IMR-90 (cell line): ENCODE data around the gene STK17A. TPM values are rescaled to one million over a fixed set of nuclear protein-coding genes. Genes with fewer than 3 reads are reported as not detected.

ENCODE experiments used
- ATAC-seq: fragments of 200-7000 bp; cut with Tn5 transposase; 2 replicates; pipeline ENCODE4 v1.9.1; 2020; ENCODE audit warnings: low read depth, mild to moderate bottlenecking, moderate library complexity
- BruUV-seq: library from RNA; stranded (reverse); fragments of 400-500 nt; replicated peaks from 2 replicates; lab custom pipeline; 2021; lab: Mats Ljungman, UMichigan
- CTCF ChIA-PET: fragments of 300-600 bp; formaldehyde crosslinking; extraction: SDS; loops from one replicate; lab custom pipeline; 2021; ENCODE audit warnings: antibody characterized with exemption; lab: Yijun Ruan, JAX
- POLR2A ChIA-PET: fragments of 300-600 bp; sonication (Branson Sonifier 250); formaldehyde crosslinking; loops from one replicate; lab custom pipeline; 2022; ENCODE audit warnings: antibody characterized with exemption; ENCODE audit not compliant: unreplicated experiment; lab: Charles Lee
- DNase-seq: peaks from one replicate; pipeline ENCODE4 v3.0.0; 2013
- H2AFZ ChIP-seq: replicated peaks from 2 replicates; pipeline ENCODE3; 2013; ENCODE audit warnings: low read length, mild to moderate bottlenecking; ENCODE audit not compliant: poor library complexity
- H2AK5ac ChIP-seq: 2 replicates; pipeline ENCODE4 v1.6.1; 2013; ENCODE audit warnings: low read depth, low read length, inconsistent platforms
- H2AK9ac ChIP-seq: replicated peaks from 2 replicates; pipeline ENCODE3; 2013; ENCODE audit warnings: mild to moderate bottlenecking, low read depth, low read length, moderate library complexity; ENCODE audit not compliant: poor library complexity
- H2BK120ac ChIP-seq: 2 replicates; pipeline ENCODE4 v1.6.1; 2013; ENCODE audit warnings: low read depth, low read length, inconsistent platforms
- H2BK15ac ChIP-seq: 3 replicates; pipeline ENCODE4 v1.6.1; 2013; ENCODE audit warnings: low read depth, low read length, inconsistent platforms
- H2BK20ac ChIP-seq: 2 replicates; pipeline ENCODE4 v1.6.1; 2013; ENCODE audit warnings: low read depth, mild to moderate bottlenecking, inconsistent platforms, low read length, moderate library complexity
- H2BK5ac ChIP-seq: 2 replicates; pipeline ENCODE4 v1.6.1; 2013; ENCODE audit warnings: mild to moderate bottlenecking, low read depth, low read length, inconsistent platforms; ENCODE audit not compliant: poor library complexity, severe bottlenecking
- H3K14ac ChIP-seq: replicated peaks from 2 replicates; pipeline ENCODE4 v1.6.1; 2013; ENCODE audit warnings: low read depth, low read length, inconsistent platforms
- H3K18ac ChIP-seq: 2 replicates; pipeline ENCODE4 v1.6.1; 2013; ENCODE audit warnings: low read depth, low read length, control low read depth
- H3K23ac ChIP-seq: 2 replicates; pipeline ENCODE4 v1.6.1; 2013; ENCODE audit warnings: low read depth, low read length, inconsistent platforms
- H3K27ac ChIP-seq: 2 replicates; pipeline ENCODE4 v1.5.1; 2013; ENCODE audit warnings: mild to moderate bottlenecking, control low read depth, low read length; ENCODE audit not compliant: insufficient read depth
- H3K27me3 ChIP-seq: 2 replicates; pipeline ENCODE4 v1.6.1; 2013; ENCODE audit warnings: low read length; ENCODE audit not compliant: control insufficient read depth, insufficient read depth
- H3K36me3 ChIP-seq: 2 replicates; pipeline ENCODE4 v1.6.1; 2013; ENCODE audit warnings: low read length, mixed read lengths; ENCODE audit not compliant: control insufficient read depth, insufficient read depth
- H3K4ac ChIP-seq: 2 replicates; pipeline ENCODE4 v1.6.1; 2013; ENCODE audit warnings: low read depth, low read length, inconsistent platforms
- H3K4me1 ChIP-seq: 2 replicates; pipeline ENCODE4 v1.6.1; 2013; ENCODE audit warnings: low read length, mixed read lengths; ENCODE audit not compliant: control insufficient read depth, insufficient read depth
- H3K4me2 ChIP-seq: 2 replicates; pipeline ENCODE4 v1.6.1; 2013; ENCODE audit warnings: low read depth, mild to moderate bottlenecking, control low read depth, low read length, moderate library complexity
- H3K4me3 ChIP-seq: 2 replicates; pipeline ENCODE4 v1.5.1; 2013; ENCODE audit warnings: low read depth, mild to moderate bottlenecking, control low read depth, low read length, moderate library complexity; ENCODE audit not compliant: insufficient read depth
- H3K56ac ChIP-seq: 2 replicates; pipeline ENCODE4 v1.6.1; 2013; ENCODE audit warnings: low read length, inconsistent platforms; ENCODE audit not compliant: insufficient read depth; ENCODE audit errors: extremely low read depth
- H3K79me1 ChIP-seq, 2 experiments: 2 replicates each; pipeline ENCODE4 v1.6.1; 2013; ENCODE audit warnings: low read length in 2 of 2, inconsistent platforms in 1 of 2, low read depth in 1 of 2
- H3K9ac ChIP-seq: 2 replicates; pipeline ENCODE4 v1.6.1; 2013; ENCODE audit warnings: low read depth, low read length, control low read depth
- H3K9me1 ChIP-seq: 2 replicates; pipeline ENCODE4 v1.6.1; 2013; ENCODE audit warnings: low read length, inconsistent platforms; ENCODE audit not compliant: insufficient read depth
- H3K9me3 ChIP-seq: 2 replicates; pipeline ENCODE4 v1.6.1; 2013; ENCODE audit warnings: low read length; ENCODE audit not compliant: control insufficient read depth, insufficient read depth
- H4K20me1 ChIP-seq: 2 replicates; pipeline ENCODE4 v1.6.1; 2013; ENCODE audit warnings: low read length, inconsistent platforms; ENCODE audit not compliant: insufficient read depth
- H4K5ac ChIP-seq: 2 replicates; pipeline ENCODE4 v1.6.1; 2013; ENCODE audit warnings: mild to moderate bottlenecking, low read depth, low read length, control low read depth
- H4K8ac ChIP-seq, 2 experiments: 2 replicates each; pipeline ENCODE4 v1.6.1; 2013; ENCODE audit warnings: low read depth in 2 of 2, low read length in 2 of 2, control low read depth in 1 of 2, inconsistent platforms in 1 of 2
- H4K91ac ChIP-seq: 2 replicates; pipeline ENCODE4 v1.6.1; 2013; ENCODE audit warnings: low read depth, low read length, inconsistent platforms; ENCODE audit not compliant: insufficient read depth
- BHLHE40 ChIP-seq: fragments of 150-350 bp; IDR thresholded peaks from 2 replicates; pipeline ENCODE4 v1.6.1; 2016; ENCODE audit warnings: mild to moderate bottlenecking, low read depth, low read length
- CEBPB ChIP-seq: IDR thresholded peaks from 2 replicates; pipeline ENCODE4 v1.6.1; 2012; ENCODE audit warnings: low read depth, low read length, improper control_type of control experiment
- ELK1 ChIP-seq: fragments of 150-350 bp; IDR thresholded peaks from 2 replicates; pipeline ENCODE4 v1.6.1; 2016; ENCODE audit warnings: low read depth, mild to moderate bottlenecking, low read length, moderate library complexity, borderline replicate concordance
- FOS ChIP-seq: fragments of 150-350 bp; IDR thresholded peaks from 2 replicates; pipeline ENCODE4 v1.6.1; 2016; ENCODE audit warnings: low read depth, low read length
- MAFK ChIP-seq: IDR thresholded peaks from 2 replicates; pipeline ENCODE4 v1.6.1; 2012; ENCODE audit warnings: low read depth, low read length, improper control_type of control experiment
- MAZ ChIP-seq: IDR thresholded peaks from 2 replicates; pipeline ENCODE4 v1.6.1; 2012; ENCODE audit warnings: low read depth, mild to moderate bottlenecking, low read length, improper control_type of control experiment, moderate library complexity, borderline replicate concordance
- RCOR1 ChIP-seq: IDR thresholded peaks from 2 replicates; pipeline ENCODE4 v1.6.1; 2012; ENCODE audit warnings: mild to moderate bottlenecking, low read length, improper control_type of control experiment; ENCODE audit not compliant: insufficient replicate concordance
- WGBS, 2 experiments: methylation state at CpG; one replicate each; pipeline versions ENCODE4 v1.1.5 to v1.1.7; 2013; ENCODE audit warnings: missing lambda C conversion rate in 2 of 2; ENCODE audit not compliant: insufficient read length in 1 of 2; ENCODE audit errors: extremely low coverage in 2 of 2; 5-methylcytosine and 5-hydroxymethylcytosine counted together
- dilution Hi-C: fragments of 300-500 bp; cut with HindIII; formaldehyde crosslinking; loops from one replicate; pipeline ENCODE4 v1.14.3; 2018; ENCODE audit warnings: low sequenced_read_pairs; ENCODE audit not compliant: unreplicated experiment
- in situ Hi-C: fragments of 300-500 bp; cut with MboI; formaldehyde crosslinking; loops from 3 replicates; pipeline ENCODE4 v1.14.3; 2019; ENCODE audit warnings: low sequenced_read_pairs, inconsistent platforms, mixed read lengths
- intact Hi-C: fragments of 100-400 bp; cut with micrococcal nuclease; formaldehyde crosslinking; loops from 2 replicates; pipeline ENCODE4 v1.10.0; 2022
- polyA plus RNA-seq, 3 experiments: library from polyadenylated mRNA; depleted of rRNA; stranded (reverse); fragments of >200 nt; gene quantifications; 2 replicates each; pipeline ENCODE4 v1.2.3, GENCODE V29; 2012; ENCODE audit warnings: low replicate concordance in 1 of 3
- total RNA-seq: library from RNA; depleted of rRNA; stranded (reverse); fragments of >200 nt; gene quantifications from 2 replicates; pipeline ENCODE4 v1.2.3, GENCODE V29; 2012
- TF ChIP-seq, protein P1 (sequence below): conservative IDR thresholded peaks from 2 replicates; pipeline ENCODE4 v1.5.1; 2012; ENCODE audit warnings: mild to moderate bottlenecking, low read depth, low read length, improper control_type of control experiment

STK17A gene
- total and polyA plus RNA-seq, 2 of the 4 experiments (the other 2 are of a cell fraction) = 40.5 to 50.5 TPM

DNA sequence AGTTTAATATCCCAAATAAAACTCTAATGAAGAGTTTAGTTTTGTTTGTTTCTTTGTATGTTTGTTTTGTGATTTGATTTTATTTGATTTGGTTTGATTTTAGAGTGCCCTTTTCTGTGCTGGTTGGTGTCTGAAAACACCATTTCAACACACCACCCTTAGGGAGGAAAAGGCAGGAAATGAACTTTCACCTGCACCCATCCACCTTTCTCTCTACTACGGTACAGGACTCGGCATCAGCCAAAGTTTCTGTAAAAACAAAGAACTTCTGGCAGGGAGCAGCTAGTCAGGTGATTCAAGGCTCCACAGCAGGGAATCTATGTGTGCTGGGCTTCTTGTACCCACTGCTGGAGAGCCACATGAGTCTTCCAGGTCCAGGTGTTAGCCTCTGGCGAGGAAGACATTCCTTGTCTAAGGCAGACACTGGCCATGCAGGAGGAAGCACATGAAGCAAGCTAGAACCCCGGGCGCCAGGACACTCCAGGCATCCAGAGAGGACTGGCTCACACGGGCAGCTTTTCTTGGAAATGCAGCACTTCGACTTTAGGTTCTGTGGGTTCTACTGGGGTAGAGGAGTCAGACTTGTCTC lies 22.1 kb upstream of the STK17A start:
- no peak overlapping the region for H2AFZ ChIP-seq
- no peak overlapping the region for H3K14ac ChIP-seq
- no peak overlapping the region for H2AK5ac ChIP-seq
- no TSS peak for BruUV-seq
- no peak overlapping the region for H3K4ac ChIP-seq
- no peak overlapping the region for H4K5ac ChIP-seq
- intact Hi-C loops = no loop called here
- 100% methylated on average over 1 of the region's 7 CpGs; no CpG with 5 or more reads in 1 of the 2 experiments for WGBS, 2 experiments
- no peak overlapping the region for H3K4me2 ChIP-seq
- dilution Hi-C loops = no loop called here
- in situ Hi-C loops = no loop called here
- H3K23ac ChIP-seq = no peak overlapping the region
- no peak overlapping the region for H2BK120ac ChIP-seq
- H3K4me1 ChIP-seq = peaks cover 1% of the 10 kb centered on the region; the same call in 1 of the 2 replicates
- no peak overlapping the region for H3K56ac ChIP-seq
- H4K91ac ChIP-seq = no peak overlapping the region
- H3K27me3 ChIP-seq = peaks cover 15% of the 10 kb centered on the region
- H3K9me1 ChIP-seq = no peaks in the 10 kb centered on the region
- DNase-seq (no peak), ATAC-seq (no peak)
- no peak overlapping the region for H2BK20ac ChIP-seq
- no peaks in the 10 kb centered on the region for H4K20me1 ChIP-seq
- H2BK5ac ChIP-seq = no peak overlapping the region
- H3K36me3 ChIP-seq = no peaks in the 10 kb centered on the region
- H2BK15ac ChIP-seq = no peak overlapping the region
- H3K79me1 ChIP-seq = no peaks in the 10 kb centered on the region
- TF ChIP-seq MAZ (no peak), FOS (no peak), BHLHE40 (no peak), CEBPB (no peak), RCOR1 (no peak), ELK1 (no peak), MAFK (no peak)
- TF ChIP-seq, protein P1, sequence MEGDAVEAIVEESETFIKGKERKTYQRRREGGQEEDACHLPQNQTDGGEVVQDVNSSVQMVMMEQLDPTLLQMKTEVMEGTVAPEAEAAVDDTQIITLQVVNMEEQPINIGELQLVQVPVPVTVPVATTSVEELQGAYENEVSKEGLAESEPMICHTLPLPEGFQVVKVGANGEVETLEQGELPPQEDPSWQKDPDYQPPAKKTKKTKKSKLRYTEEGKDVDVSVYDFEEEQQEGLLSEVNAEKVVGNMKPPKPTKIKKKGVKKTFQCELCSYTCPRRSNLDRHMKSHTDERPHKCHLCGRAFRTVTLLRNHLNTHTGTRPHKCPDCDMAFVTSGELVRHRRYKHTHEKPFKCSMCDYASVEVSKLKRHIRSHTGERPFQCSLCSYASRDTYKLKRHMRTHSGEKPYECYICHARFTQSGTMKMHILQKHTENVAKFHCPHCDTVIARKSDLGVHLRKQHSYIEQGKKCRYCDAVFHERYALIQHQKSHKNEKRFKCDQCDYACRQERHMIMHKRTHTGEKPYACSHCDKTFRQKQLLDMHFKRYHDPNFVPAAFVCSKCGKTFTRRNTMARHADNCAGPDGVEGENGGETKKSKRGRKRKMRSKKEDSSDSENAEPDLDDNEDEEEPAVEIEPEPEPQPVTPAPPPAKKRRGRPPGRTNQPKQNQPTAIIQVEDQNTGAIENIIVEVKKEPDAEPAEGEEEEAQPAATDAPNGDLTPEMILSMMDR = no peak
- ChIA-PET CTCF (no interaction called here), POLR2A (no interaction called here)
- no peak overlapping the region for H3K18ac ChIP-seq
- H3K9ac ChIP-seq = no peak overlapping the region
- no peak overlapping the region for H4K8ac ChIP-seq
- H3K4me3 ChIP-seq = no peak overlapping the region
- no peaks in the 10 kb centered on the region for H3K9me3 ChIP-seq
- no peak overlapping the region for H2AK9ac ChIP-seq
- H3K27ac ChIP-seq = no peak overlapping the region
